HG03378 (cell line): ENCODE data around the gene PLEKHG4.

ENCODE experiments used
- ATAC-seq: cut with Tn5 transposase; IDR thresholded peaks from one replicate; pipeline ENCODE4 v1.9.1; 2021; ENCODE audit warnings: mild to moderate bottlenecking, moderate library complexity; ENCODE audit not compliant: unreplicated experiment

Gene PLEKHG4

DNA sequence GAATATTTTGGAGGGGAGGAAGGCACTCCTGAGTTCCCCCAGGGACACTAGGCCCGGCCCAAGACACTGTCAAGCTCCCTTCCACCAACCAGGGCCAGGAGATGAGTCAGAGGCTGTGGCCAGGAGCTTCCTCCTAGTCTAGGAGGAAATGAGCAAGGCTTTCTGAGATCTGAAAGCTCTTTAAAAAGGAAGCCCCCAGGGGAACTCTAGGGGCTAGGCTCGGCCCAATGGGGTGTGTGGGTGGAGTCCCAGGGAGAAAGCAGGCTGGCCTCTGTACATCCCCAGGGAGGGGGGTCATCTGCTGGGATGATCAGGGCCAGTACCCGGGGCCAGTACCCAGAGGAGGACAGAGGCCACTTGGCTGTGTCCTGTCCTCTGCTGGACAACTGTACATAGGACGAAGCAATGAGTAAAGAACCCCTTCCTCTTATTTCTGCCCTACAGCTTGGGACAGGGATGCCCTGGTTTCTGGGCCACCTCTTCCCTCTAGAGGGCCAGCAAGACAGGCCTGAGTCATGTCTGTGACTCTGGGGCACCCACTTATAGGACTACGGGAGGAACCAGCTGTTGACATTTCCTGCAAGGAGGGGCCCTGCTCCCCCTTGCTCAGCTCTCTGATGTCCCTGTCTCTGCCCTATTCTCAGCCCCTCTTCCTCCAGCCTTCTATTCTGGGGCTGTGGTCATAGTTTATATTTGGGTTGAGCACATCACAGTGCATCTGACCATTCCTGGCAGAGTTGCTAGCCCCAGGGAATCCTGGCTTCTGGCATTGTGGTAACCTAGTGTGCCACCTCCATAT is 34.7 kb upstream of the PLEKHG4 start:
- ATAC-seq, result peak; percentile 55

DNA sequence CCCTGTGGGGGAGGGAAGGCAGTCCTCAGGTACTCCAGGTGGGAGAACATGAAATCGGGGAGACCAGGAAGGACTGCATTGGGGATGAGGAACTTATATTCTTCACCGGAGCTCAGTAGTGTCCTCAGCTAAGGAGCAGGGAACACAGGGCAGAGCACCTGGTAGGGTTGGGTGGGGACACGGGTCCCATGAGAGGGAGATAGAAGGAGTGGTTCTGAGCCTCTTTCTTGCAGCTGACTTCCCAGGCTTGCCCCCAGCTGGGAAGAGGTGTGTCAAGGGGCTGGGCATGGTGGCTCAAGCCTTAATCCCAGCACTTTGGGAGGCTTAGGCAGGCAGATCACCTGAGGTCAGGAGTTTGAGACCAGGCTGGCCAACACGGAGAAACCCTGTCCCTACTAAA is 34.1 kb upstream of the PLEKHG4 start:
- ATAC-seq, result no peak

DNA sequence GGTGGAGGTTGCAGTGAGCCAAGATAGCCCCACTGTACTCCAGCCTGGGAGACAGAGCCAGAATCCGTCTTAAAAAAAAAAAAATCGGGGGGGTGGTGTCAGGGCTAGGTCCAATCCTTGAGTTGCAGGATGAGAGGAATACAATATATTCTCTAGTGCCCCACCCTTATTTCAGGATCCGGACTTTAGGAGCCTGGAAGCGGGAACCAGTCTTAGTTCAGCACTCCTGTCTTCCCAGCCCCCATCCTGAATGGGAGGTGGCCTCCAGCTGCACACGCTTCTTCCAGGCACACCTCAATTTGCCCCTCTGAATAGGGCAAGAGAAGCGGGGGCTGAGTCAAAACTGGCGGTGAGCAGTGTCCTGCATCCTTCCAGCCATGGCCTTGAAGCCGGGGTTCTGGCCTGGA is 33.7 kb upstream of the PLEKHG4 start:
- ATAC-seq, result no peak

DNA sequence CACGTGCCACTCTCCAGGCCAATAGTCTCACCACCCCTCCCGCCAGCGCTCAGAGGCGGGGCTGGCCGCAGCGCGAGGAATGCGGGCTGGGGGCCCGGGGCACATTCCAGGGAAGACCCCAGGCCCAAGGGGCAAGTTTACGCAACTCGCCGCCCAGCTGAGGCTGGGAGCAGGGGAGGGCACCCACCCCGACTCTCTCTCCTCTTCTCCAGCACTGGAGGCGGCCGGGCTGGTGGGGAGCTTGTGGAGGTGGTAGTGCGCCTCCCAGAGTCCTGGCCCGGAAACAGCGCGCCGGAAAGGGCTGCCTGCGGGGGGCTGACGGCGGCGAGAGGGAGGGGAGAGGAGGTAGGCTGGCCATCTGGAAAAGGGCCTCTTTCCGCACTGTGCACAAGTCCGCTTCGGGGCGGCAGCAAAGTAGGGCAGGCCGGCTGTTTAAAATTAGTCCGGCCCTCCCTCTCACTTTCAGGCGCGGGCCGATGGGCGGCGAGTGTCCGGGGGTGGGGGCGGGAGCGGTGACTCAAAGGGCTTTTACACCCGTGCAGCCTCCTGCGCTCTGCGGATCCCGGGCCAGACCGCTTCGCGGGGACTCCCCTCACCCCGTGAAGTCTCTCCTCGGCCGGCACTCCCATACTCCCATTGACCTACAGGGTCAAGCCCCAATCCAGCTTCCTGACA is 33.1 kb upstream of the PLEKHG4 start:
- ATAC-seq, result no peak

DNA sequence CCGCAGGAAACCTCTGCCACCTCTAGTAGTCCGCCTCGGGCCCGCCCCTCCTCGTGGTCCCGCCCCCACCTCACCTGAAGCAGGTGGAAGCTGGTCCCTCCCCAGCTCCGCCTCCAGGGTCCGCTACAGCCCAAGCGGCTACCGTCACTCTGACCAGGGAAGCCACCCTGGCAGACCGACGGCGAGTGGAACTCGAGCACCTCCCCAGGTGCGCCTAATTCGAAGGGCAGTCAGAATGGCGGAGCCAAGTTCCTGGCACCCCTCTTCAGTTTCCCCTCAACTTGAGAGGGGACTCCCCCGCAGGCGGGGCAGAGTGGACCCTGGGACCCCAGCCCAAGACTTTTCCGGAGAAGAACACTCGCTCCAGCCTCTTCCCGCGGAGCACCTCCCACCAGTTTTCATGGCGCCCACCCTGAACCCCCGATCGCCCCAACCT is 32.6 kb upstream of the PLEKHG4 start:
- no peak for ATAC-seq

DNA sequence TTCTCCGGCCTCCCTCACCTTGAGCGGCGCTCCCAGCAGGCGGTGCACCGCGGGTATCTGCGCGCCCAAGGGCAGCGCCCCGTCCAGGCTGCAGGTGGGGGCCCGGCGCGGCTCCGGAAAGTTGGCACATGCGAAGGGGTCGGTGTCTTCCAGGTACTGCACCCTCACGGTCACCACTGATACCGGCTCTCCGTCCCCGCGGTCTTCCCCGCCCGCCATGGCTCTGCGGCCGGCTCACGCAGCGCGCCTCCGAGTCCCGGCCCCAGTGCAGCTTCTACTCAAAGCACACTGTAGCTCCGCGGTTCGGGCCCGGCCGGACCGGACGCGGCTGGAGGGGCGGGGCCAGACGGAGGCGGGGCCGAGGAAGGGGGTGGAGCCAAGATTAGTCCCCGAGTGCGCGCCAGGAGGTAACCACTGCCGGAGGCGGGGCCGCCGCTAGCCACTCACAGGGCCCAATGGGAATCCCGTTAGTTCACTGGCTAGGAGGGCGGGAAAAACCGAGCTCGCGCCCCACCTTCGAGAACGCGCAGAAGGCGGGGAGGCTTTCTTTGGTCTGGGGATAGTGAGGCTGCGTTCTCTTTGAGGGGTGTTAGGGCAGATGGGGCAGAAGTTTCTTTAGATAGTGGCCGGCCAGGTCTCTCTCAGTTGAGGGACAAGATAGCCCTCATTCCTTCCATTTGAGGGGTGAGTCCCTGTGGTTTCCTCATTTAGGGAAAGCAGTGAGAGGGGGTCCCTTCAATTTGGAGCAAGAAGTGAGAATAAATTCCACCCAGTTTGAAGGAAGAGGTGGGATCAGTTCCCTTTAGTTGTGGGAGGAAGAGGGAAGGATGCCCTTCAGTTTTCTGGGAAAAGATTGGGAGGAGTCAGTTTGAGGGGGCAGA is 31.9 kb upstream of the PLEKHG4 start, which contains the start of gene FHOD1:
Gene FHOD1, minus strand, starts transcription at position 290 of the 881 bp plus-strand sequence. Its CDS starts 71 bp downstream, at position 219.
- ATAC-seq, result peak; percentile 42

DNA sequence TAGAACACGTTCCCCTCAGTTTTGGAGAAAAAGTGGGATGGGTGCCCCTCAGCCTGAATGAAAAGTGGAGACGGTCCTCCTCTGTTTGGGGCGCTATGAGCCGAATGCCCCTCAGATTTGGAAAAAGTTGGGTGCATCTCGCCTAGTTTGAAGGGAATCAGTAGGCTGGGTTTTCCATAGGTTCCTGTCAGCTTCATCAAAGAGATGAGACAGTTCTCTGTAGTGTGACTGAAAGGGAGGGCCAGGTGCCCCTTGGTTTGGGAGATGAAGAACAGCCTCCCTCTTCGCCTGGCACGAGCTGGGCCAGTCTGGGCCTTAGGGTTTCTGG is 31.3 kb upstream of the PLEKHG4 start:
- ATAC-seq, result no peak

DNA sequence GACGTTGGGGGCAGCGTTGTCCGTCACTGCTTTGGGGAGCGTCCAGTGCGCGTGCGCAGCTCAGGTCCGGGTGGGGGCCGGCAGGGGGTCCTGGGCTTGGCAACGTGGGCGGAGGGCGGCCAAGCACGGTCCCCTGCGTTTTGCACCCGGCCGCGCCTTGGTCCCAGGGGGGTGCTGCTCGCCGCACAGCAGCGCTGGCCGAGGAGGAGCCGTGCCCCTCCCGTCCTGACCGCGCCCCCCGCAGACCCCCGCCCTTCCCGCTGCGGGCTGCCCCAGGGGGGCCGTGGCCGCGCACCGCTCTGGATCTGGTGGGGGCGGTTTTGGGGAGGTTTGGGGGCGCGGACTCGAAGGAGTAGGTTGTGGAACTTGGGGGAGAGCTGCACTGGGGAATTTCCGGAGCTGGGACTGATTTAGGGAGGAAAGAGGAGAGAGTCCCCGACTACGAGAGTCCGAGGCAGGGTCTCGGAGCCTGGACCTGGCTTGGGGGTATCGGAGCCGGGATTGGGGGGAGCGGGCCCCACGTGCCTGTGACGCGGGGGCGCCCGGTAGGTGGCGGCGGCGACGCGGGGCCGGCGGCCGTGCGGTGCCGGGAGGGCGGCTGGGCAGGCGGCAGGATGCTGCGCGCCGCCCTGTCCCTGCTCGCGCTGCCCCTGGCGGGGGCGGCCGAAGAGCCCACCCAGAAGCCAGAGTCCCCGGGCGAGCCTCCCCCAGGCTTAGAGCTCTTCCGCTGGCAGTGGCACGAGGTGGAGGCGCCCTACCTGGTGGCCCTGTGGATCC is 30.7 kb upstream of the PLEKHG4 start, which contains the start of gene SLC9A5:
Gene SLC9A5, plus strand, starts transcription at position 579 of the 777 bp plus-strand sequence. Its CDS starts 36 bp downstream, at position 615.
- ATAC-seq, result no peak

DNA sequence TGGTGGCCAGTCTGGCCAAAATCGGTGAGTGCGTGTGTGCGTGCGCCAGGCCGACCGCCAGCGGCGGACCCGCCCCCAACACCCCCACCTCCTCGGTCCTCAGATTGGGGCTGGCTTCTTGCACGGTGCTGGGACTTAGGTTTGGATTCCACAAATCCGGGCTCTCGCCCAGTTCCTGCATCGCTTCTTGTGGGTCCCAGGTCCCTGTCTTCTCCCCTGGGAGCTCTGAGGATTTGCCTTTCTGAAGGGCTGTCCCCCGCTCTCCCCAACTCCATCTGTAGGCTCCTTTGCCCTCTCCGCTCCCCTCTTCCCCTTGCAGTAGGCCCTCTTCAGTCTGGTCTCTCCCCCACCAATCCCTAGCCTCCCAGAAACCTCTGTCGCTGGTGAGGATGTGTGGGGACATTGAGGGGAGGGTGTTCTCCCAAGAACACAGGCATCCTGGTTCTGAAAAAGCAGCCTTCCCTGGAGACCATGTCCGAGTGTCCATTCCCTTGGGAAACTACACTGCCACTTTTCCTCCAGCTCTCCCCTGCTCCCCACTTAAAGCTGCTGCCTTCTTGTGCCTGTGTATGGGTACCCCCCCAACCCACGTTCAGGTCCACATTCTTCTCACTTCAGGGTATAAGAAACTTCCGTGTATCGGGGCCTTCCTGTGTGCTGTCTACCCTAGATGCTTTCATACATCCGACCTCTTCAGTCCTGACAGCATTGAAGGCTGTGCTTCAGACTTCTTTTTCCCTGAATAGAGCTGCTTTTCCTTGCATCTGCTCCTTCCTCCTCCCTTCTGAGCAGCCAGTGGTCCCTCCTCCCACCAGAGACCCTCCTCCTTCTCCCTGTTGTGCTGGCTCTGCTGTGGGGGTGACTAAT is 29.9 kb upstream of the PLEKHG4 start:
- ATAC-seq, result no peak

DNA sequence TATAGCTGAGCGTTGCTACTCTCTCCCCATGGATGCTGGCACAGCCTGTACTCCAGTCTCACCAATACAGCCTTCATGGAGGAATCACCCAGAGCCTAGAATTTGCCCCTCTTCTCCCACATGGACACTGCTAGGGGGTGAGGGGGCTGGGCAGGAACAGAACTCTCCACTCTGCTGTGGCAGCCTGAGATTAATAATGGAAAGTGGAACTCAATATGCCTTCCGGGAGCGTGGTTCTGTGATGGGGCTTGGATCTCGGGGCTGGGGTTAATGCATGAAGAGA is 29.3 kb upstream of the PLEKHG4 start:
- no peak for ATAC-seq

DNA sequence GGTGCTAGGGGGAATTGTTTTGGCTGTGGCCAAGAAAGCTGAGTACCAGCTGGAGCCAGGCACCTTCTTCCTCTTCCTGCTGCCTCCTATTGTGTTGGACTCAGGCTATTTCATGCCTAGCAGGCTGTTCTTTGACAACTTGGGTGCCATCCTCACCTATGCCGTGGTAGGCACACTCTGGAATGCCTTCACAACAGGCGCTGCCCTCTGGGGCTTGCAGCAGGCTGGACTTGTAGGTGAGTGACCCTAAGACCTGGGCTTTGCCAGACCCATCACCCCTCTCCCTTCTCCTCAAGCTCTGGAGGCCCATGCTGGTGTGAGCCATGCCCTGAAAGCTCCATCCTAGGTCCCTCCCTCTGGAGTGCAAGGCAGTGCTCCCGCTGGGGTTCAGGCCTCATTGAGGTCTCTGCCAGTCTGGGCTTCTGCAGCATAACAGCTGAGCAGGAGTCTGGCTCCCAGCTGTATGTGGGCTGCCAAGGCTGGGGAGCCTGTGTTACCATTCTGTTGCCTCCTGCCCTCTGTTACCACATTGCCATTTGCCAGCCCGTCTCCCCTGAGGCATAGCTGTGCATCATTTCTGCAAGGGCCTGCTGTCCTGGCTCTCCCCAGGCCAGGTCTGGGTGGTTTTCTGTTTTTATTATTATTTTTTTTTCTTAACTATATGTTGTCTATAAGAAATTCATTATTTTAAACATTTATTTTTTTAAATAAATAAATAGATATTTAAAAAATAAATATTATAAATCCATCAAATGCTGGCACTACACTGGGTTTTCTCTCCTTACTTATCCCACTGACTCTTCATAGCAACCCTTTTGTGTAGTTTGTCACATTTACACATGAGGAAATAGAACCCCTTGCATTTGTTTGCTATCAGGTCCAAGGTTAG is 26.5 kb upstream of the PLEKHG4 start:
- ATAC-seq, result no peak

DNA sequence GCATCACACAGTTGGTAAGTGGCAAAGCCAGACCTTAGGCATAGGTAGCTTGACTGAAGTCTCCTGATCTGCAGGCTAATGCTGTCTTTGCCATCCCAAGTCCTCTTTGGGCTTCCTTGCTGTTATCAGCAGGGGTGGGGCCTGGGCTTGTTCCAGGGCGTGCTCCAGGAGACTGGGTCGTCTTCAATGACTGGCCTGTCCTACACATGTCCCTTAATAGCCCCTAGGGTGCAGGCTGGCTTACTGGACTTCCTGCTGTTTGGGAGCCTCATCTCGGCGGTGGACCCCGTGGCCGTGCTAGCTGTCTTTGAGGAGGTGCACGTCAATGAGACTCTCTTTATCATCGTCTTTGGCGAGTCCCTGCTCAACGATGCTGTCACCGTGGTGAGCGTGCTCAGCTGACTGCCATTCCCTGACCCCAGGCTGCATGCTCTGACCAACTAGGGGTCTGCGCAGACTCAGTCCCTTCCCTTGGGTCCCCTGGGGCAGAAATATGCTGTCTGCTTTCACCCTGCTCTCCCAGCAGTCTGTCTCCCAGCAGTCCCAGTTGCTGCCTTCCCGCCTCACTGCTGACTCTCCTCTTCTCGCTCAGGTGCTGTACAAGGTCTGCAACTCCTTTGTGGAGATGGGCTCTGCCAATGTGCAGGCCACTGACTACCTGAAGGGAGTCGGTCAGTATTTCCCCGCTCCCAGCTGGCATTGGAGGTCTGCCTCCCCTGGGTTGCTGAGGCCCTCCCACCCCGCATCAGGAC is 24.4 kb upstream of the PLEKHG4 start:
- ATAC-seq, result no peak

DNA sequence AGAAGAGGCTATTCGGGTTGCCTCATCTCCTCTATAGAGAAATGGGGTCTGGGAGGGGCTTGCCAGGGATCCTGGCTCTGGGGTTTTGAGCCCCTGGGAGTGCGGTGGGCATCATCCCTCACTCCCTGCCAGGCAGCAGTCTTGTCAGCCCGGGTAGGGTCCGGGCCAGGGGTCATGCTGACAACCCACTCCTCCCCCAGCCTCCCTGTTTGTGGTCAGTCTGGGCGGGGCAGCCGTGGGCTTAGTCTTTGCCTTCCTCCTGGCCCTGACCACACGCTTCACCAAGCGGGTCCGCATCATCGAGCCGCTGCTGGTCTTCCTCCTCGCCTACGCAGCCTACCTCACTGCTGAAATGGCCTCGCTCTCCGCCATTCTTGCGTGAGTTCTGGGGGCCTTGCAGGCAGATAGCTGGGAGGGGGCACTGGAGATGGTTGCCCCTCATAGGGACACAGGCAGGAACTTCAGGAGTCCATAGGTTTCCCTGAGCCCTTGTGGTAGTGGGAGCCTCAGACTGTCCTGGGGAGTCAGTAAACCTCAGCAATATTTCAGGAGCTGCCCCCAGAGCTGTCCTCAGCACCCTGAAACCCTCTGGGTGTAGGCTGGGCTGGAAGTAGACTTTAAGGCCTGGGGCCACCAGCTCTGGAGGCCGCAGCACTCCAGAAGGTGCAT is 23.6 kb upstream of the PLEKHG4 start:
- ATAC-seq, result no peak

DNA sequence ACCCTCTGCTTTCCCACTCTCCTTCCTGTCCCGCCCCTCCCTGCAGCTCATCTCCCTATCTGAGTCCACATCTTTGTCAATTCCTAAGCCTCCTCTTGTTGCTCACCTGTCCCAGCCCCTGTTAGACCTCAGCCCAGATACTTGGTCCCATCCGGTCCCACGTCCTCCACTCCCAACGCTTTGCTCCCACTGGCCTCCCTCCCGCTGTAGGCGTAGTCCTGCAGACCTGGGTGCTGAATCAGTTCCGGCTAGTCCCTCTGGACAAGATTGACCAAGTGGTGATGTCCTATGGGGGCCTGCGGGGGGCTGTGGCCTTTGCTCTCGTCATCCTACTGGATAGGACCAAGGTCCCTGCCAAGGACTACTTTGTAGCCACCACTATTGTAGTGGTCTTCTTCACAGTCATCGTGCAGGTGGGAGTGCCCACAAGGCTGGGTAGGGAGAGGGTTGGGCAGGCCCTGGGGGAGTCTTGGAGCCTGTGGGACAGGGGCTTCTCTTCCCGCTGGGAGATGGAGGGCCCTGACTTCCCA is 22.6 kb upstream of the PLEKHG4 start:
- no peak for ATAC-seq

DNA sequence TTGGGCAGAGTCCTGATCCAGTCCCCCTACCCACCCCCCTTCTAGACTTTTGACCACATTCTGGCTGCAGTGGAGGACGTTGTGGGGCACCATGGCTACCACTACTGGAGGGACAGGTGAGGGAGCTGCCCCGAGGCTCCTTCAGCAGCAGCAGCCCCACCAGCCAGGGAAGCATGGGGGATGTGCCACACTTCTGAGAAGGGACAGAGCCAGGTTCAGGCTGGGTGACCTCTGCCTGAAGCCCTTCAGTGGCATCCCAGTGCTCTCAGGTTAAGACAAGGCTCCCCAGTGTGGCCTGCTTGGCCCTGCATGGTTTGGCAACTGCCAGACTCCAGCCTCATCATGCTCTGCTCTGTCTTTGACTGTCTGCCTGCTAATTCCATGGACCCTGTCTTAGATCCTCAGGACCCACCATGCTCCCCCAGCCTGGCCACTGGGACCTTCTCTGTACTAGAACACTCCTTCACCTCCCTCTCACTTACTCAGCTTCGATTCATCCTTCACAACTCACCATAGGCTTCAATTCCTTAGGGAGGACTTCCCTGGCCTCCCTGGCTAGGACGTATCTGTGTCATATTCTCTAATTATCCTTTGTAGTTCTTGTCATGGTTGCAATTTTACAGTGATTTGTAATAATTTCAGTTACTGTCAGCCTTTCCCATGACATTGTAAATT is 21.7 kb upstream of the PLEKHG4 start:
- no peak for ATAC-seq

DNA sequence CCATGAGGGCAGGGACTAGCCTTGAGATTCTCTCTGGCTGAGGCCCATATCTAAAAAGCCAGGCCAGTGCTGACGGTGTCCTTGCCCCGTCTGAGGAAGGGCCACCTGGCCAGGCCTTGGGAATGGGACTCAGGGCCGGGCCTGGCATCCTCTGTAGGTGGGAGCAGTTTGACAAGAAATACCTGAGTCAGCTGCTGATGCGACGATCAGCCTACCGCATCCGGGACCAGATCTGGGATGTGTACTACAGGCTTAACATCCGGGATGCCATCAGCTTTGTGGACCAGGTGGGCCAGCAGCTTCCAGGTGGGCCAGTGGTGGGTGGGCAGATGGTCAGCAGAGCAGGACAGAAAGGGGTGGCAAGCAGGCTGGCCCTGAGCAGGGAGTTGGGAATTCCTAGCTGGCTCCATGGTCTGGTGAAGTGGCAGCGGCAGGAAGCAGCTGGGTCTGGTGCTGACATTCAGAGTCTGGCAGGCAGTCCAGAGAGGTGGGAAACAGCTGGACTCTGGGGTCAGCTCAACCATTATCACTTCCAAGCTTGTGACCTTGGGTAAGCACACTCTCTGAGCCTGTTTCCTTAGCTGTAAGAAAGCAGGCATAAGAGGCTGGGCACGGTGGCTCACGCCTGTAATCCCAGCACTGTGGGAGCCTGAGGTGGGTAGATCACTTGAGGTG is 21.0 kb upstream of the PLEKHG4 start:
- ATAC-seq, result no peak
